NCI-H345 treated with DMSO at 0.1 percent for 48 hours (cell line): Measurements from ENCODE around the gene PADI1.

Experiments
- DNase-seq: peaks from one replicate; lab custom pipeline; 2025; ENCODE audit not compliant: unreplicated experiment; lab: John Stamatoyannopoulos, UW

The PADI1 gene

GRCh38 chr1:17196496-17197185 is 8.3 kb upstream of the PADI1 start:
- no peak for DNase-seq

GRCh38 chr1:17197696-17198095 is 7.2 kb upstream of the PADI1 start:
- no peak for DNase-seq

DNA sequence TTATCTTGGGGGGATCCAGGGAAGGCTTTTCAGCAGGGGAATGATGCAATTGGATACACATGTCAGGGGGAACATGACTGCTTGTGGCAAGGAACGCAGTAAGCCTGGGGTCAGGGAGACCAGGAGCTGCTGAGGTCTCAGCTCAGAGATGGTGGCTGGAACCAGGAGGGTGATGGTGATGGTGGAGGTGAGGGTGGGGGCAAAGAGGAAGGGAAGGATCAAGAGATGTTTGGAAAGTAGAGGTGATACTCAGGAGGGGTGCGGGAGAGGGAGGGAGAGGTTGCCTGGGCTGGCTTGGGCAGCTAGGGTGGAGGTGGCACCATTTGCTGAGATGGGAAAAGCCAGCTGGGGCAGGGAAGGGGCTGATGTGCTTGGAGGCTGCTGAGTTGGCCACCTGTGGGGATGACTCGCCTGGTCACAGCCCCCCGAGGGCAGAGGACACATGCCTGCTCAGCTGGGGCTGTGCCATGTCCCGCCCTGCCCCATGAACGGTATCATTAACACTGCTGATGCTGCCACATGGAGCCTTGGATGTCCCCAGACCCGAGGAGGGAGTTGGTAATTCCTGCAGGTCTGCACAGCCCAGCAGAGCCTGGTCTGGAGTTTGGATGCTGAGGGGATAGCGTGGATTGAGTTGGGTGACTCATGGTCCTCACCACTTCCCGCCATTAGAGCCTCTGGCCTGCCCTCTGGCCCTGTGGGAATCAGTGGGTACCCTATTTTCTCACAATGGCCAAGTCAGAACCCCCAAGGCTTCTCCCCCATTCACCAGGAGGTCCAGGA is 6.3 kb upstream of the PADI1 start:
- no peak for DNase-seq

DNA sequence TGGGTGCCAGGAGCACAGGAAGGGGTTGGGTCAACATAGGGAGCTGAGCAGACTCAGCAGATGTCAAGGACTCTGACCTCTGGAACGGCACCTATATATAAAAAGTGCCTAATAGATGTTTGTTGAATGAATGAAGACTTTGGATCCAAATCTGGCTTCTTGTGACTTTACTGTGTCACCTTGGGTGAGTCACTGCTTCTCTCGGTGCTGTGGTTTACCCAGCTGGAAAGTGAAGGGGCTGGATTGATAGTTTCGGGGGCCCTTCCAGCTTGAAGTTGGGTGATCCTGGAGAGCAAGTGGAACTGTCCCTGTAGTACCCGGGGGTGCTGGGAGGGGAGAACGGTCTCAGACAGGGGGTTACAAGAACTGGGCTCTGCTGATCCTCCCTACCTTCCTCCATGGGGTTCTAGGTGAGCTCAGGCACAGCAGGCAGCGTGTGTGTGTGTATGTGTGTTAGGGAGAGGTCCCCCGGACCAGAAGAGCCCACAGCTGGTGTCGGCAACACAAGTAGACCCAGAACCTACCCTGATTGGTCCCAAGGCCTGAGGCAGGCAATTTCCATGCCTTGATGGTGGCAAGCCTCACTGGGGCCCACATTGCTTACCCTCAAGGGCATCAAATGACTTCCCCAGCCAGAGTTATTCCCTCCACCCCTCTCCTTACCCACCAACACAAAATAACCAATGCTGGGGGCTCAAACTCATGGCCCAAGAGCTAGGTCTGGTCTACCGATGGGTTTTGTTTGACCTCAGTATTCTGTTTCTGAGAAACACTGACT is 5.5 kb upstream of the PADI1 start:
- no peak for DNase-seq

DNA sequence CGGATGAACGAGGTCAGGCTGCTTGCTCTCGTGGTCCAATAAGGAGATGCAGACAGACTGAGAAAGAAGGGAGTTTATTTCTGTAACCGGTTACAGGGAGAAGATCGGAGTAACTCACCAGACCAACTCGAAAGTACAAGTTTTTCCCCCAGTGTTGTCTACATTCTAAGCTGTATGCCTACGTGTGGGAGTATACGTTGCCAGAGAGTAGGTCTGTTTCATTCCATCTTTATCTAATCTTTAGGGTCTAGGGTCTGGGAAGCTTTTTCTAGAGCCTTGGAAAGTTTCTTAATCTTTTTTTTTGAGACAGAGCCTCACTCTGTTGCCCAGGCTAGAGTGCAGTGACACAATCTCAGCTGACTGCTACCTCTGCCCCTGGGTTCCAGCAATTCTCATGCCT is 4.7 kb upstream of the PADI1 start:
- no peak for DNase-seq

- DNase-seq = no peak
Measured at GRCh38 chr1:17200756-17201155, 4.2 kb upstream of the PADI1 start.

DNA sequence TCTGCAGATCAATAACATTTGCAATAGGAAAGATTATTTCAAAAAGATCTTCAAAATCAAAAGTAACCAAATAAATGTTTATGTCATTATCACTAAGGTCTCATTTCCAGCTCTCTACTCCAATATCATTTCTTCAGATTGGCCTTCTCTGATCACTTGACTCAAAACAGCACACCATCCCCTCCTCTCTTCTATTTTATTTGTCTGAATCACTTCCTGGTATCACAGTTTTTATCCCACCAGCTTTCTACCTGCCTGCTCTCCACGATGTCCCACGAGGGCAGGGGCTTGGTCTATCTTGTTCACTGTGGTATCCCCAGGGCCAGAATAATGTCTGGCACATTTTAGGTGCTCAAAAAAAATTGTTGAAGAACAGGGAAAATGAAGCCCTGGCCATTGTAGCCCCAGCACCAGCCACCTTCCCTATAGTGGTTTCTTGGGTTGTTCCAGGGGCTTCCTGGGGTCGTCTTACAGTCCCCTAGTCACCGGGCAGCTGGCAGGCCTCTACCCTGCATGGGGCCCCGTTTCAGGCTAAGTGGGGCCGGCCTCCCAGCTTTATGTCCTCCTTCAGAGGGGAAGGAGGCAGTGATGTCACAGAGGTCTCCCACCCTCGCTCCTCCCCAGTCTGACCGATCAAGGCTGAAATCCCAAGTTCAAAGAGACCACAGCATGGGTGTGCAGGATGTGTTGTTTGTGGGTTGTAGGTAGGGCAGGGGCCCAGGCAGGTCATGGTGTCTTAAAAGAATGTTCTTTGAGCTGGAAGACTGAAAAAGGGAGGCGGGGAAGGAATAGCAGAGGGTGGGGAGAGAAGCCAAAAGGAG is 3.5 kb upstream of the PADI1 start:
- no peak for DNase-seq

GRCh38 chr1:17205652-17206051 is 724 bp downstream of the PADI1 start:
- no peak for DNase-seq

DNA sequence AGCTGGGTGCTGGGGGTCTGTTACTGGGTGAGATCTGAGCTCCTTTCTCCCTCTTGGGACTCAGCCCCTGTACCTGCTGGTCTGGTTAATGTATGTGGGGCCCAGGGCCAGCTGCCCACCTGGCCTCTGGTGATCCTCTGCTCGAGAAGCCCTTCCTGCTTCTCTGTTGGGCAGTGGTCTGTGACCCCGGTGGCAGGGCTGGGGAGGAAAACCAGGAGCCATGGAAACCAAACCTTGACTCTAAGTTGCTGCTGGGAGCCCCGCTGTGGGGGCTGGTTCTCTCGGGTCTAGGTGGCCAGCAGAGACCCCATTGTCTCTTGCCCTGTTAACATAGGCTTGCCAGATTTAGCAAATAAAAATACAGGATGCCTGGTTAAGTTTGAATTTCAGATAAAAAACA is 1.3 kb downstream of the PADI1 start:
- DNase-seq = no peak

GRCh38 chr1:17207046-17207445 is 2.1 kb downstream of the PADI1 start:
- no peak for DNase-seq

DNA sequence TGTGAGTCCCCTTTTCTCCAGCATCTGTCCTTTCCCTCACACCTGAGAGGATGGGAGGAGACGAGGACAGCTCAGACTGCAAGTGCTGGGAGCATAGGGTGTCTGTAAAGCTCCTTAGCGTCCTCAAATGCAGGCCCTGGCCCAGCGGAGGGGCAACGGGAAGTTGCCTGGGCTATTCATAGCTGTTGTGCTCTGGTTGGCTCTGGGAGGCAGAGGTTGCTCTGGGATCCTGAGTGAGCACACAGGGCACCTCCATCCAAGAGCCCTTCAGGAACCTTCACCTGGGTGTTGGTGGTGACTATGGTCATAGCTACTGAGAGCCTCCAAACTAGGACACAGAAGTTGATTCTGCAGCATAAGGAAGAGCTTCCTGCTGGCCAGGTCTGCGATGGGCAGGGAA is 2.6 kb downstream of the PADI1 start:
- DNase-seq = no peak

DNA sequence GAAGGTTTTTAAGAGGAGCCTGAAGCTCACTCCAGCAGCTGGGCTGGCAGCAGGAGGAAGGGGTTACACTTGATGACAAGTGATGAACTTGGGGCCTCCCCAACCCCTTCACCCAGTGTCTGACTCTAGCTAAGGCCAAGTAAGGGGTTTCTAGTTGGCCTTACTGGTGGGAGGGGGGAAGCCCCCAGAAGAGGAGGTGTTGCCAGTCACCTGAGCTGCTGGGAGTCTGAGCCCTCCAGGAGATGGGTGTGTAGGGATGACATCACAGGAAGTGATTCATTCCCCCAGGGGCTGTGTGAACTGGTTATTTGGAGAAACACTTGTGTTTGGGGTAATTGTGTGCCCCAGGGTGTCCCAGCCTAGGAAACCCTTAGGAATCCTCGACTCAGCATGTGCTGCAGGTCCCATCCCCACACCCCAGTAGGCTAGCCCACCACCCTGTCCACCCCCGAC is 3.1 kb downstream of the PADI1 start:
- no peak for DNase-seq

DNA sequence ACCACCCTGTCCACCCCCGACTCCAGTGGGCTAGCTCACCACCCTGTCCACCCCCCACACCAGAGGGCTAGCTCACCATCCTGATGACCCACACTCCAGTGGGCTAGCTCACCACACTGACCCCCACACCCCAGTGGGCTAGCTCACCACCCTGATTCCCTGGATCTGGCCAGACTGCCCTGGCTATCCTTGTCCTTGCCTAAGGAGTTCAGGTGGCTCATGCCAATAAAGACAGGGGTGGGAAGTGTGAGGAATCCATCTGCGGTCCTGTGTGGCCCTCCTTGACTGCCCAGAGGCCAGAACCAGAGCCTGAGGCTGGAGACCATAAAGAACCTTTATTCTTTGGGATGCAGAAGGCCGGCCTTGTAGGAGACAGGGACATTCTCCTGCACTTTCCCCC is 3.6 kb downstream of the PADI1 start:
- no peak for DNase-seq

GRCh38 chr1:17209430-17209829 is 4.5 kb downstream of the PADI1 start:
- no peak for DNase-seq

DNA sequence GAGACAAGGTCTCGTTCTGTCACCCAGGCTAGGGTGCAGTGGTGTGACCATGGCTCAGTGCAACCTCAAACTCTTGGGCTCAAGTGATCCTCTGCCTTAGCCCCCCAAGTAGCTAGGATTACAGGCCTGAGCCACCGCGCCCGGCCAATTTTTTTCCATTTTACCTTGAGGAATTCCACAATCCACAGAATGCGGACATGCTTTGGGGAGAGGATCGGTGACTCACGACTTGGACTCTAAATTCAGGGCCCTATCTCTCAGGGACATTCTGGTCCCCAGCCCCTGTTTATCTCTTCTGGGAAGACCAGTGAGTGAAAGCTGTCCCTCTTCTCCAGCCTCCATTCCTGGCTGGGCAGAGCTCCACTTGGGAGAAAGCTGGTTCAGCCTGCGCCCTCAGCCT is 5.2 kb downstream of the PADI1 start:
- no peak for DNase-seq

DNA sequence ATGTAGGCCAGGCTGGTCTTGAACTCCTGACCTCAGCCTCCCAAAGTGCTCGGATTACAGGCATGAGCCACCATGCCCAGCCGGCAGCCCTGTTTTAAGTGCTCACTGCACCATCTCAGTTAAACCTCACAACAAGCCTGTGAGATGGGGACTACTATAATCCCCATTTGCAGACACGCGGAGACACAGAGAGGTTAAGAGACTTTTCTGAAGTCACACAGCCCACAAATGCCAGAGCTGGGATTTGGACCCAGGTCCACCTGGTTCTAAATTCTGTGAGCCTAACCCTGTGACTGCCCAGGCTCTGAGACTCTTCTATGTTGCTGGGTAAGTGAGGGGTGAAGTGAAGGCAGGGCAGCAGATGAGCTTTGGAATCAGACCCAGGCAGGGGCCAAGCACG is 6.4 kb downstream of the PADI1 start:
- no peak for DNase-seq

DNA sequence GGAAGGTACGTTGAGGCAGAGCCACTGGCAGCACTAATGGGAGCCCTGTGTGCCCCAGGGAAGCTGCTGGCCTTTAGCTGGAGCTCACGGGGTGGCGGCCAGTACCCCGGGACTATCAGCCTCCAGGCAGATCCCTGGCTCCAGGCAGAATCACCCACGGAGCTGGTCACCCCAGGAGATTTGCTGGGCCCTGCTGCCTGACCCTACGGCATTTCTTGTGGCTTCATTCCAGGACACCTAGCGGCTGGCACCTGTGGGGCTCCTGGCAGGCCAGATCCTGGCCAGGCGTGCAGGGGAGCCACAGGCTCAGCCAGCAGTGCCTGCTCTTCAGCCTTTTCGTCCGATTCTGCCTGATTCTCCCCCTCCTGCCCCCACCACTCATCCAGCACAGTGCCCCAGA is 7.1 kb downstream of the PADI1 start:
- no peak for DNase-seq

DNA sequence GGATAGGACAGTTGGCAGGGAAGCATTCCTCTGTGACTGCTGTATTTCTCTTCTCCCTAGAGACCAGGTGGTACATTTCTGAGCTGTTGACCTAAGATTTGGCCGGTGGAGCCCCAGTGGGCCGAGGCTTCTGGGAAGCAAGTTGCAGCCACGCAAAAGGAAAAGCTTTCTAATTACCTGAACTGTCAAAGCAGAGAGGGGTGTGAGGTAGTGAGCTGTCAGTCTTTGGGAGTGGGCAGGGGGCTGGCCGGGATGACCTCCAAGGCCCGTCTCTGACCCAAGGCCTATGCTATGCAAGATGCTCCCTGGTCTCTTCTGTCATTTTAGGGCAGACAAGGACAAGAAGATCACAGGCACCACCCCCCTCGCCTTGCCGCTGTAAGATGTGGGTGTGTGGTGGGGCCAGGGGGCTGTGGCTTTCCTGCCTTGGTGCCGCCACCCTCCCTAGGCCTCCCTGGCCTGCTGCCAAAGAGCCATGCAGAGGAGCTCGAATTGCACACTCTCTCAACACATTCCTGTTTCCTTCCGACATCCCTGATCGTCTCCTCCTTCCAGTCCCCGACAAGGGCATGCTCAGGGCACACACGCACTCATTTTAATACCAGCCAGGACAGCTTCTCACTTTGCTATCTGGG is 7.7 kb downstream of the PADI1 start:
- DNase-seq = peak; percentile 4

- DNase-seq = no peak
Measured at GRCh38 chr1:17213148-17213781, 8.3 kb downstream of the PADI1 start.

GRCh38 chr1:17213782-17214148 is 8.8 kb downstream of the PADI1 start:
- DNase-seq = no peak
